Measurements from ENCODE around the gene KRTAP10-3. TPM values are rescaled to one million over a fixed set of nuclear protein-coding genes. Genes with fewer than 3 reads are reported as not detected.

The KRTAP10-3 gene
- total and polyA plus RNA-seq, 2 of the 13 experiments (the other 11 are each of a cell fraction or from before 2014, with no cell fraction given) = not detected

DNA sequence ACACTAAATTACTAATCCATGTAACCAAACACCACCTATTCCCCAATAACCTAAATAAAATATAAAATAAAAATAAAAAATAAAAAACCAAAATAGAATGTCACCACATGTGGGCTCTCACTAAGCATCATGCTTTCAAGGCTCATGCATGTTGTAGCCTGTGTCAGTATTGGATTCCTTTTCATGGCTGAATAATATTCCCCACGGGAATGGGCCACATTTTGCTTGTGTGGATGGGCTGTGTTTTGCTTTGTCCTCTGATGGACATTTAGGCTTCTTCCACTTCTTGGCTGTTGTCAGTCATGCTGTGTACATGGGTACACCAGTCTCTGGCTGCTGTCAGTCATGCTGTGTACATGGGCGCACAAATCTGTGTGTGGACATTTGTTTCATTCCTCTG is 30.5 kb upstream of the KRTAP10-3 start:
- ChIA-PET POLR2A (no interaction called here), CTCF (ENCODE audit: low intra/inter-chr PET ratio, low total read pairs) (no interaction called here)
- Histone ChIP-seq H3K27ac (ENCODE audit: extremely low read length, insufficient read depth, low read length) (no peak overlapping the region), H2AFZ (ENCODE audit: low read length) (no peak overlapping the region), H3K27me3 (ENCODE audit: control insufficient read depth in 1 of 2, insufficient read depth in 2 of 2, low read length in 2 of 2) (peaks cover 0 to 9% of the 10 kb centered on the region in 2 experiments; a peak in 1 of 5 replicates), H3K4me3 (replicated peaks in 1 of 3; ENCODE audit: insufficient read depth in 1 of 3, low read depth in 2 of 3, low read length in 3 of 3) (no peak overlapping the region), H3K9ac (ENCODE audit: insufficient read depth, low read depth, low read length) (no peak overlapping the region), H3K4me1 (ENCODE audit: insufficient read depth, low read length) (peaks cover 35% of the 10 kb centered on the region), H3K4me2 (ENCODE audit: low read depth, low read length) (no peak overlapping the region), H3K79me2 (ENCODE audit: insufficient read depth, low read length) (no peaks in the 10 kb centered on the region), H4K20me1 (ENCODE audit: insufficient read depth, low read length) (no peaks in the 10 kb centered on the region), H3K9me3 (ENCODE audit: low read length) (no peaks in the 10 kb centered on the region), H3K36me3 (replicated peaks in 1 of 2; ENCODE audit: control insufficient read depth in 1 of 2, insufficient read depth in 2 of 2, low read length in 2 of 2) (no peaks in the 10 kb centered on the region)
- no peak for ATAC-seq
- no TSS peak for BruUV-seq (replicated peaks)
- DNase-seq (ENCODE audit: low spot score) = no peak
- intact Hi-C loops (cut with micrococcal nuclease; ENCODE audit: unreplicated experiment) (no loop called here), in situ Hi-C loops (cut with HindIII; ENCODE audit: extremely low pct_ligation_motif_present, low pct_unique_long_range_greater_than_20kb) (no loop called here)
- FAIRE-seq = no peak
- WGBS (ENCODE audit: low lambda C conversion rate) = 86% methylated on average over 2 of the region's 2 CpGs
- no peak for TF ChIP-seq CCDC6 (CRISPR knock-in tag; IDR thresholded peaks at IDR 0.05)
- TF ChIP-seq SAFB2 (CRISPR knock-in tag; IDR thresholded peaks at IDR 0.05; ENCODE audit: borderline replicate concordance, low read depth) = no peak
- no peak for TF ChIP-seq ZNF564 (CRISPR knock-in tag; IDR thresholded peaks at IDR 0.05)
- no peak for TF ChIP-seq POLR2G (IDR thresholded peaks at IDR 0.05; ENCODE audit: low read depth, low read length)
- TF ChIP-seq ZNF850 (CRISPR knock-in tag; conservative IDR thresholded peaks at IDR 0.05) = no peak
- no peak for TF ChIP-seq KLF13 (CRISPR knock-in tag; IDR thresholded peaks at IDR 0.05)
- TF ChIP-seq MATR3 (CRISPR knock-in tag; IDR thresholded peaks at IDR 0.05) = no peak
- TF ChIP-seq CCAR2 (optimal IDR thresholded peaks at IDR 0.05; ENCODE audit: low read depth, low read length) = no peak
- no peak for TF ChIP-seq ATAD3A (CRISPR knock-in tag; IDR thresholded peaks at IDR 0.05)
- TF ChIP-seq, protein P1, sequence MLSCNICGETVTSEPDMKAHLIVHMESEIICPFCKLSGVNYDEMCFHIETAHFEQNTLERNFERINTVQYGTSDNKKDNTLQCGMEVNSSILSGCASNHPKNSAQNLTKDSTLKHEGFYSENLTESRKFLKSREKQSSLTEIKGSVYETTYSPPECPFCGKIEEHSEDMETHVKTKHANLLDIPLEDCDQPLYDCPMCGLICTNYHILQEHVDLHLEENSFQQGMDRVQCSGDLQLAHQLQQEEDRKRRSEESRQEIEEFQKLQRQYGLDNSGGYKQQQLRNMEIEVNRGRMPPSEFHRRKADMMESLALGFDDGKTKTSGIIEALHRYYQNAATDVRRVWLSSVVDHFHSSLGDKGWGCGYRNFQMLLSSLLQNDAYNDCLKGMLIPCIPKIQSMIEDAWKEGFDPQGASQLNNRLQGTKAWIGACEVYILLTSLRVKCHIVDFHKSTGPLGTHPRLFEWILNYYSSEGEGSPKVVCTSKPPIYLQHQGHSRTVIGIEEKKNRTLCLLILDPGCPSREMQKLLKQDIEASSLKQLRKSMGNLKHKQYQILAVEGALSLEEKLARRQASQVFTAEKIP (CRISPR knock-in tag; IDR thresholded peaks at IDR 0.05; ENCODE audit: borderline replicate concordance) = no peak
- TF ChIP-seq, protein P2, sequence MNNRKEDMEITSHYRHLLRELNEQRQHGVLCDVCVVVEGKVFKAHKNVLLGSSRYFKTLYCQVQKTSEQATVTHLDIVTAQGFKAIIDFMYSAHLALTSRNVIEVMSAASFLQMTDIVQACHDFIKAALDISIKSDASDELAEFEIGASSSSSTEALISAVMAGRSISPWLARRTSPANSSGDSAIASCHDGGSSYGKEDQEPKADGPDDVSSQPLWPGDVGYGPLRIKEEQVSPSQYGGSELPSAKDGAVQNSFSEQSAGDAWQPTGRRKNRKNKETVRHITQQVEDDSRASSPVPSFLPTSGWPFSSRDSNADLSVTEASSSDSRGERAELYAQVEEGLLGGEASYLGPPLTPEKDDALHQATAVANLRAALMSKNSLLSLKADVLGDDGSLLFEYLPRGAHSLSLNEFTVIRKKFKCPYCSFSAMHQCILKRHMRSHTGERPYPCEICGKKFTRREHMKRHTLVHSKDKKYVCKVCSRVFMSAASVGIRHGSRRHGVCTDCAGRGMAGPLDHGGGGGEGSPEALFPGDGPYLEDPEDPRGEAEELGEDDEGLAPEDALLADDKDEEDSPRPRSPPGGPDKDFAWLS (CRISPR knock-in tag; IDR thresholded peaks at IDR 0.05; ENCODE audit: borderline replicate concordance) = no peak
- TF ChIP-seq MIER2 (CRISPR knock-in tag; IDR thresholded peaks at IDR 0.05) = no peak
- no peak for TF ChIP-seq HOXA7 (CRISPR knock-in tag; IDR thresholded peaks at IDR 0.05)
- TF ChIP-seq, protein P3, sequence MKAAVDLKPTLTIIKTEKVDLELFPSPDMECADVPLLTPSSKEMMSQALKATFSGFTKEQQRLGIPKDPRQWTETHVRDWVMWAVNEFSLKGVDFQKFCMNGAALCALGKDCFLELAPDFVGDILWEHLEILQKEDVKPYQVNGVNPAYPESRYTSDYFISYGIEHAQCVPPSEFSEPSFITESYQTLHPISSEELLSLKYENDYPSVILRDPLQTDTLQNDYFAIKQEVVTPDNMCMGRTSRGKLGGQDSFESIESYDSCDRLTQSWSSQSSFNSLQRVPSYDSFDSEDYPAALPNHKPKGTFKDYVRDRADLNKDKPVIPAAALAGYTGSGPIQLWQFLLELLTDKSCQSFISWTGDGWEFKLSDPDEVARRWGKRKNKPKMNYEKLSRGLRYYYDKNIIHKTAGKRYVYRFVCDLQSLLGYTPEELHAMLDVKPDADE (CRISPR knock-in tag; IDR thresholded peaks at IDR 0.05) = no peak
- TF ChIP-seq, protein P4, sequence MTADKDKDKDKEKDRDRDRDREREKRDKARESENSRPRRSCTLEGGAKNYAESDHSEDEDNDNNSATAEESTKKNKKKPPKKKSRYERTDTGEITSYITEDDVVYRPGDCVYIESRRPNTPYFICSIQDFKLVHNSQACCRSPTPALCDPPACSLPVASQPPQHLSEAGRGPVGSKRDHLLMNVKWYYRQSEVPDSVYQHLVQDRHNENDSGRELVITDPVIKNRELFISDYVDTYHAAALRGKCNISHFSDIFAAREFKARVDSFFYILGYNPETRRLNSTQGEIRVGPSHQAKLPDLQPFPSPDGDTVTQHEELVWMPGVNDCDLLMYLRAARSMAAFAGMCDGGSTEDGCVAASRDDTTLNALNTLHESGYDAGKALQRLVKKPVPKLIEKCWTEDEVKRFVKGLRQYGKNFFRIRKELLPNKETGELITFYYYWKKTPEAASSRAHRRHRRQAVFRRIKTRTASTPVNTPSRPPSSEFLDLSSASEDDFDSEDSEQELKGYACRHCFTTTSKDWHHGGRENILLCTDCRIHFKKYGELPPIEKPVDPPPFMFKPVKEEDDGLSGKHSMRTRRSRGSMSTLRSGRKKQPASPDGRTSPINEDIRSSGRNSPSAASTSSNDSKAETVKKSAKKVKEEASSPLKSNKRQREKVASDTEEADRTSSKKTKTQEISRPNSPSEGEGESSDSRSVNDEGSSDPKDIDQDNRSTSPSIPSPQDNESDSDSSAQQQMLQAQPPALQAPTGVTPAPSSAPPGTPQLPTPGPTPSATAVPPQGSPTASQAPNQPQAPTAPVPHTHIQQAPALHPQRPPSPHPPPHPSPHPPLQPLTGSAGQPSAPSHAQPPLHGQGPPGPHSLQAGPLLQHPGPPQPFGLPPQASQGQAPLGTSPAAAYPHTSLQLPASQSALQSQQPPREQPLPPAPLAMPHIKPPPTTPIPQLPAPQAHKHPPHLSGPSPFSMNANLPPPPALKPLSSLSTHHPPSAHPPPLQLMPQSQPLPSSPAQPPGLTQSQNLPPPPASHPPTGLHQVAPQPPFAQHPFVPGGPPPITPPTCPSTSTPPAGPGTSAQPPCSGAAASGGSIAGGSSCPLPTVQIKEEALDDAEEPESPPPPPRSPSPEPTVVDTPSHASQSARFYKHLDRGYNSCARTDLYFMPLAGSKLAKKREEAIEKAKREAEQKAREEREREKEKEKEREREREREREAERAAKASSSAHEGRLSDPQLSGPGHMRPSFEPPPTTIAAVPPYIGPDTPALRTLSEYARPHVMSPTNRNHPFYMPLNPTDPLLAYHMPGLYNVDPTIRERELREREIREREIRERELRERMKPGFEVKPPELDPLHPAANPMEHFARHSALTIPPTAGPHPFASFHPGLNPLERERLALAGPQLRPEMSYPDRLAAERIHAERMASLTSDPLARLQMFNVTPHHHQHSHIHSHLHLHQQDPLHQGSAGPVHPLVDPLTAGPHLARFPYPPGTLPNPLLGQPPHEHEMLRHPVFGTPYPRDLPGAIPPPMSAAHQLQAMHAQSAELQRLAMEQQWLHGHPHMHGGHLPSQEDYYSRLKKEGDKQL (CRISPR knock-in tag; IDR thresholded peaks at IDR 0.05; ENCODE audit: low read depth) = no peak
